Cardiac fibroblast (primary cell): ENCODE data around the gene C1D.
"Not testable (repeated sequence)": the region's sequence is repeated elsewhere in the genome, so short reads cannot be mapped to it uniquely, and the experiment has no call there.

Experiments
- DNase-seq, 2 donors: peaks; one replicate each; pipeline versions ENCODE4 v3.0.0 to v3.0.0-alpha.2; 2010; ENCODE audit warnings: low read depth in 2 of 2
- H3K4me3 ChIP-seq, 2 donors: replicated peaks in 1 of 2; 1 replicate in 1 of 2; 2 replicates in 1 of 2; pipeline ENCODE4 v1.5.1; 2011; ENCODE audit warnings: low read depth in 2 of 2, low read length in 2 of 2, mild to moderate bottlenecking in 2 of 2, moderate library complexity in 1 of 2
- CTCF ChIP-seq: IDR thresholded peaks from one replicate; pipeline ENCODE4 v1.5.1; 2011; ENCODE audit warnings: low read depth, mild to moderate bottlenecking, low read length, inconsistent platforms

The C1D gene

GRCh38 chr2:67997528-67997900 lies 65.3 kb downstream of the C1D start:
- no peak overlapping the region for H3K4me3 ChIP-seq
- DNase-seq: peak; percentile 16 to 85
- TF ChIP-seq CTCF: no peak

DNA sequence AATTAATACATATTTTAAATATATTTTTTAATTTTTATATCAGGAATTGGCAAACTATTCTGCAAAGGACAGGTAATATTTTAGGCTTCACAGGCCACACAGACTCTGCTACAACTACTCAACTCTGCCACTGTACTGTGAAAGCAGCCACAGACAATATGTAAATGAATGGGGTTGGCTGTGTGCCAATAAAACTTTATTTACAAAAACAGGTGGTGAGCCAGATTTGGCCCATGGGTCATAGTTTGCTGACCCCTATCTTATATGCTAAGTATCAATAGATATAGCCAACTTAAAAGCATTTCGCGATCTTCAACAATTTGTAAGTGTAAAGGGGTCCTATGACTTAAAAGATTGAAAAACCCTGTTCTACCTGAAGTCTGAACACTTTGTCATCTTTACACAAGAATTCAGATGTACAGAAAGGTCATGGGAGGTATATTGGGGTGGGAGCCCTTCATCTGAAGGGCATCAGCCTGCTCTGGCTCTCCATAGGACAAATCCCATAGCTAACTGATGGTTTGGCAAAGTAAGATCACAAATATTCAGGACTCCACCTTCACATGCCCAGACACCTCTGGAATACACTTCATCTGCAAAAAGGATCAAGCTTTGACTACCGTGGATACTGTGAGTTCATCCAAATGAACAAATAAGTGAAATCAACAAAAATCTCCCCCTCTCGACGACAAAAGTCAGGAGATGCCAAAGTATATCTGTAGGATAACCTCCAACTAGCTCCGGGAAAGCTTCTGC lies 65.9 kb downstream of the C1D start:
- no peak for DNase-seq
- no peak for TF ChIP-seq CTCF
- no peak overlapping the region for H3K4me3 ChIP-seq

- no peak overlapping the region for H3K4me3 ChIP-seq
- no peak for TF ChIP-seq CTCF
- DNase-seq: no peak
Observed at GRCh38 chr2:67994716-67995115, 68.1 kb downstream of the C1D start.

- H3K4me3 ChIP-seq, DNase-seq: not testable (repeated sequence)
Observed at GRCh38 chr2:67994069-67994468, 68.7 kb downstream of the C1D start.

DNA sequence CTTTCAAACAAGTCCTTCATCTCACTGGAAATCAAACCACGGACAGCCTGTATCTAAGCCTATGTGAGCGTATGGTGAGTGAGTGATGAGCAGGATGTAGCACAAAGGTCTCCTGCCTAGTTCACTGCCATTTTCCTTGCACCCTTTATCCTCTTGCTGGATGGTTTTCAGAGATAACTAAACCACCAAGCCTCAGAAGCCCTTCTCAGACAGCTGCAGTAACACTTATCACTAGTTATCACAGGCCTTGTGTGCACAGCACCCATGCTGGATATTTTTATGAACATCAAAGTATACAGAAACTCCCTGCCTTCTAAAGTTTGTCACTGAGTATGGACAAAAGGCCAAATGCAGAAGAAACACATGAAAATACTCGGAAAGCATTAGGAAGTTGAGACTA lies 69.5 kb downstream of the C1D start:
- no peak overlapping the region for H3K4me3 ChIP-seq
- no peak for TF ChIP-seq CTCF
- DNase-seq: no peak

GRCh38 chr2:67991456-67991855 lies 71.3 kb downstream of the C1D start:
- TF ChIP-seq CTCF: no peak
- no peak for DNase-seq

More at GRCh38 chr2:67991456-67991855, 71.3 kb downstream of the C1D start:
- no peak overlapping the region for H3K4me3 ChIP-seq
